Bronchial smooth muscle cell (primary cell): ENCODE results near the gene OOSP4A. TPM values are rescaled to one million over a fixed set of nuclear protein-coding genes. Genes with fewer than 3 reads are reported as not detected.

ENCODE experiments used
- total RNA-seq: library from RNA; depleted of rRNA; stranded (reverse); fragments of >200 nt; gene quantifications from 2 replicates; pipeline ENCODE4 v1.2.1, GENCODE V29; 2014

OOSP4A gene
- total RNA-seq, result not detected in 2 replicates

DNA sequence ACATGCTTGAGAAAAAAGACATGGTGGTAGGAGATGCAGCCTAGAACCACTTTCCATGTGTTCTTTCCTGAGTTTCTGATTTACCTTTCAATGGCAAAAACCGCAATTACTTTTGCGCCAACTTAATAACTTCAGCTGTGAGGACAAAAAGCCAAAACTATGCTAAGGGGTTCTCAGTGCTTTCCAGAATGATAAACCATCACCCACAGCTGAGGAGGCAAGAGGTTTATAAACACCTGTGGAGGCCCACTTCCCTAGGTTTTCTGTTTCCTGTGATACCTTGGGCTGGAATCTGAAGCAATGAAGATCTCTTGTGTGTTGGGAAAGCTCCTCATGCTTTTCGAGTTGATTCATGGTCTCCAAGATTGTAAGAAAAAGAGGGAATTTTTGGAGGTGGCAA is at the start of gene OOSP4A:
TSS of gene OOSP4A (plus strand) at position 301 of the 400 bp plus-strand sequence. CDS start at position 301, 0 bp downstream.

GRCh38 chr11:59938132-59938531 is 25.7 kb upstream of the OOSP4A start, which contains the start of gene OOSP1:
TSS of gene OOSP1 (plus strand) at chr11:59938432. CDS start at chr11:59938455, 23 bp downstream.

GRCh38 chr11:60016881-60017280 is 53.0 kb downstream of the OOSP4A start, which contains the start of gene OOSP4B:
TSS of gene OOSP4B (plus strand) at chr11:60017181.

Other genes starting within 250 kb of the OOSP4A start
- 12.8 and 19.5 TPM in 2 replicates for gene STX3, start 208.7 kb upstream of the OOSP4A start, total RNA-seq
- 40.8 and 47.0 TPM in 2 replicates for gene MRPL16, start 153.3 kb upstream of the OOSP4A start, total RNA-seq
- not detected in 2 replicates for gene CBLIF, start 118.5 kb upstream of the OOSP4A start, total RNA-seq
- gene TCN1, start 97.5 kb upstream of the OOSP4A start, total RNA-seq, result not detected in 2 replicates
- not detected in 2 replicates for gene OOSP3, start 85.3 kb upstream of the OOSP4A start, total RNA-seq
- not detected in 2 replicates for gene OOSP1, start 25.6 kb upstream of the OOSP4A start, total RNA-seq
- not detected in 2 replicates for gene OOSP4B, start 53.1 kb downstream of the OOSP4A start, total RNA-seq
- not detected in 2 replicates for gene OOSP2, start 76.4 kb downstream of the OOSP4A start, total RNA-seq
- not detected in 2 replicates for gene MS4A3, start 92.6 kb downstream of the OOSP4A start, total RNA-seq
- not detected in 2 replicates for gene MS4A2, start 124.6 kb downstream of the OOSP4A start, total RNA-seq
- gene MS4A6A, start 219.1 kb downstream of the OOSP4A start, total RNA-seq, result not detected in 2 replicates